MM.1S (cell line): ENCODE results near the gene STEAP4.

Experiments used
- DNase-seq: peaks from one replicate; pipeline ENCODE4 v3.0.0-alpha.2; 2015
- H2AFZ ChIP-seq: fragments of 300-600 bp; sonication (generic); 2 replicates; pipeline ENCODE4 v1.6.0; 2016; ENCODE audit warnings: antibody characterized with exemption, low read length
- H3F3A ChIP-seq: fragments of 300-600 bp; sonication (generic); 2 replicates; pipeline ENCODE4 v1.6.1; 2016; ENCODE audit warnings: mild to moderate bottlenecking, antibody characterized with exemption, low read length, moderate library complexity, mixed read lengths; ENCODE audit not compliant: insufficient read depth
- H3K27ac ChIP-seq: fragments of 300-600 bp; sonication (generic); 2 replicates; pipeline ENCODE4 v1.5.1; 2016; ENCODE audit warnings: mild to moderate bottlenecking, low read length
- H3K27me3 ChIP-seq: fragments of 300-600 bp; sonication (generic); replicated peaks from 2 replicates; pipeline ENCODE4 v1.6.0; 2016; ENCODE audit warnings: low read length; ENCODE audit not compliant: insufficient read depth
- H3K36me3 ChIP-seq: fragments of 300-600 bp; sonication (generic); replicated peaks from 2 replicates; pipeline ENCODE4 v1.6.1; 2016; ENCODE audit warnings: mild to moderate bottlenecking, low read length, mixed read lengths; ENCODE audit not compliant: insufficient read depth
- H3K4me1 ChIP-seq: fragments of 300-600 bp; sonication (generic); 2 replicates; pipeline ENCODE4 v1.6.1; 2016; ENCODE audit warnings: low read length, mixed read lengths
- H3K4me2 ChIP-seq: fragments of 300-600 bp; sonication (generic); 2 replicates; pipeline ENCODE4 v1.6.0; 2016; ENCODE audit warnings: low read depth, low read length
- H3K4me3 ChIP-seq: fragments of 300-600 bp; sonication (generic); 2 replicates; pipeline ENCODE4 v1.5.1; 2016; ENCODE audit warnings: low read length, mixed read lengths
- H3K79me2 ChIP-seq: fragments of 300-600 bp; sonication (generic); 2 replicates; pipeline ENCODE4 v1.6.1; 2016; ENCODE audit warnings: mixed run types, low read length, mixed read lengths
- H3K9ac ChIP-seq: fragments of 300-600 bp; sonication (generic); 2 replicates; pipeline ENCODE4 v1.6.1; 2016; ENCODE audit warnings: low read length, mixed read lengths
- H3K9me2 ChIP-seq: fragments of 300-600 bp; sonication (generic); replicated peaks from 2 replicates; pipeline ENCODE4 v1.6.1; 2016; ENCODE audit warnings: mild to moderate bottlenecking, low read length, mixed read lengths; ENCODE audit not compliant: insufficient read depth
- H3K9me3 ChIP-seq: fragments of 300-600 bp; sonication (generic); replicated peaks from 2 replicates; pipeline ENCODE4 v1.6.1; 2016; ENCODE audit warnings: mild to moderate bottlenecking, low read length, mixed read lengths; ENCODE audit not compliant: insufficient read depth
- H4K20me1 ChIP-seq: fragments of 300-600 bp; sonication (generic); 2 replicates; pipeline ENCODE4 v1.6.1; 2016; ENCODE audit warnings: mild to moderate bottlenecking, low read length, moderate library complexity, mixed read lengths; ENCODE audit not compliant: insufficient read depth
- EZH2 ChIP-seq: fragments of 300-600 bp; sonication (generic); optimal IDR thresholded peaks from 2 replicates; pipeline ENCODE3; 2017; ENCODE audit warnings: low read depth, mild to moderate bottlenecking, antibody characterized with exemption, low read length, mixed read lengths
- EZH2phosphoT487 ChIP-seq: fragments of 300-600 bp; sonication (generic); IDR thresholded peaks from 2 replicates; pipeline ENCODE4 v1.6.1; 2018; ENCODE audit warnings: antibody characterized with exemption, low read length
- TF ChIP-seq, protein P1 (sequence below): fragments of 300-600 bp; sonication (generic); IDR thresholded peaks from 2 replicates; pipeline ENCODE4 v1.5.1; 2016; ENCODE audit warnings: antibody characterized with exemption, low read length, mixed read lengths

STEAP4 gene

DNA sequence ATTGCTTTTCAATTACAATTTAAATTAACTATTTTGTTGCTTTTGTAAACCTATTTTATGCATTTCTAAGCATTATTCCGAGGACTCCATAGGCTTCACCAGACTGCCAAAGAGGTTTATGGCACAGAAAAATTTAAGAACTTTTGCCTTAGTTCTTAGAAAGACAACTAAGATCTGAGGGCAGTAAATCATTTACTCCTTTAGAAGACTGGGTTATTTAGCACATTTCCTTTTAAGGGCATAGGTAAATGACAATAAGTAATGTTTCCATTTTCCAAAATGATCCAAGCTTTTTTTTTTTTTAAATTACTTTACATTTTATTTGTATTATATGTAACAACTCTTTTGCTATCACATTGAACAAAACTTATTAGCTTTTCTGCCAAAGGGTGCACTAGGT, 15.0 kb upstream of the STEAP4 start:
- Histone ChIP-seq H2AFZ (no peak overlapping the region), H3K27ac (no peak overlapping the region), H3K9me2 (no peaks in the 10 kb centered on the region), H3K4me2 (no peak overlapping the region), H3K4me1 (no peaks in the 10 kb centered on the region), H3K79me2 (no peaks in the 10 kb centered on the region), H3K9me3 (no peaks in the 10 kb centered on the region), H3F3A (no peaks in the 10 kb centered on the region), H4K20me1 (no peaks in the 10 kb centered on the region), H3K9ac (no peak overlapping the region), H3K27me3 (no peaks in the 10 kb centered on the region), H3K4me3 (no peak overlapping the region), H3K36me3 (no peaks in the 10 kb centered on the region)
- no peak for DNase-seq
- TF ChIP-seq, protein P1, sequence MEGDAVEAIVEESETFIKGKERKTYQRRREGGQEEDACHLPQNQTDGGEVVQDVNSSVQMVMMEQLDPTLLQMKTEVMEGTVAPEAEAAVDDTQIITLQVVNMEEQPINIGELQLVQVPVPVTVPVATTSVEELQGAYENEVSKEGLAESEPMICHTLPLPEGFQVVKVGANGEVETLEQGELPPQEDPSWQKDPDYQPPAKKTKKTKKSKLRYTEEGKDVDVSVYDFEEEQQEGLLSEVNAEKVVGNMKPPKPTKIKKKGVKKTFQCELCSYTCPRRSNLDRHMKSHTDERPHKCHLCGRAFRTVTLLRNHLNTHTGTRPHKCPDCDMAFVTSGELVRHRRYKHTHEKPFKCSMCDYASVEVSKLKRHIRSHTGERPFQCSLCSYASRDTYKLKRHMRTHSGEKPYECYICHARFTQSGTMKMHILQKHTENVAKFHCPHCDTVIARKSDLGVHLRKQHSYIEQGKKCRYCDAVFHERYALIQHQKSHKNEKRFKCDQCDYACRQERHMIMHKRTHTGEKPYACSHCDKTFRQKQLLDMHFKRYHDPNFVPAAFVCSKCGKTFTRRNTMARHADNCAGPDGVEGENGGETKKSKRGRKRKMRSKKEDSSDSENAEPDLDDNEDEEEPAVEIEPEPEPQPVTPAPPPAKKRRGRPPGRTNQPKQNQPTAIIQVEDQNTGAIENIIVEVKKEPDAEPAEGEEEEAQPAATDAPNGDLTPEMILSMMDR = no peak
- no peak for TF ChIP-seq EZH2
- TF ChIP-seq EZH2phosphoT487 = no peak

DNA sequence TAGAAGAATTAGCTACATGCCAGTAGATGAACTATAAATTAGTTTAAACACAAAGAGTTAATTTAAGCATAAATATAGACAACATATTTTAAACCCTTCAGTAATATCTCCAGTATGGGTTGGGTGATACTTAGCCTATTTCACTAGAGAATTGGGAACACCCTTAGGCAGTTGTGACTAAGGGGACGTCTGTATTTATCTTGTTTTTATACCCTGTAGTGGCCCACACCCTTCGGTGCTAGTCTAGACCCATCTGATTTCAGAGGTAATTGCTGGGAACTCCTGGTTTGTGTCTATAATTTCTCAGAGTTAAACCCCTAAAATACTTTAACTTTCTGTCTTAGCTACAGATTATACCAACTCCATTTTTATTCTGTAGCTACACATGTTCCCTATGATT, 11.5 kb upstream of the STEAP4 start:
- Histone ChIP-seq H4K20me1 (no peaks in the 10 kb centered on the region), H3K27ac (no peak overlapping the region), H3K36me3 (no peaks in the 10 kb centered on the region), H3K9ac (no peak overlapping the region), H3F3A (no peaks in the 10 kb centered on the region), H3K9me3 (no peaks in the 10 kb centered on the region), H3K4me1 (no peaks in the 10 kb centered on the region), H3K4me3 (no peak overlapping the region), H3K27me3 (no peaks in the 10 kb centered on the region), H2AFZ (no peak overlapping the region), H3K79me2 (no peaks in the 10 kb centered on the region), H3K4me2 (no peak overlapping the region), H3K9me2 (no peaks in the 10 kb centered on the region)
- TF ChIP-seq, protein P1 = no peak
- TF ChIP-seq EZH2phosphoT487 (no peak), EZH2 (no peak)
- DNase-seq = no peak

DNA sequence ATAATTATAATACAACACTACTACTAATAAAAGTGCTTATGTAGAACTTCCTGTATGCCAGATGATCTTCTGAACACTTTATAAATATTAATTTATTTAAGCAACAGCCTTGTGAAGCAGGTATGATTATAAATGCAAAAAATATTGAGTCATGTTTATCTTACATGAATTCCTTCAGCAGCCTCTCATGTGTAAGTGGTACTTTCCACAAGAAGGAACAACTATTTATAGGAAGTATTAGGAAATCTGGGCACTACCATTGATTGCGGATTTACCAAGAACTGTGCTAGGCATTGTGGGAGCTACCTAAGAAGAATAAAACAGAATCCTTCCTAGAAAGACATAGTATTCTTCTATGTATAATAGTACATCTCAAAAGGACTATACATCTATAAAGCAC, 10.7 kb upstream of the STEAP4 start:
- Histone ChIP-seq H3F3A (no peaks in the 10 kb centered on the region), H3K36me3 (no peaks in the 10 kb centered on the region), H3K79me2 (no peaks in the 10 kb centered on the region), H3K27ac (no peak overlapping the region), H3K9me2 (no peaks in the 10 kb centered on the region), H3K9ac (no peak overlapping the region), H2AFZ (no peak overlapping the region), H4K20me1 (no peaks in the 10 kb centered on the region), H3K4me2 (no peak overlapping the region), H3K27me3 (no peaks in the 10 kb centered on the region), H3K9me3 (no peaks in the 10 kb centered on the region), H3K4me3 (no peak overlapping the region), H3K4me1 (no peaks in the 10 kb centered on the region)
- no peak for TF ChIP-seq EZH2
- TF ChIP-seq, protein P1 = no peak
- no peak for TF ChIP-seq EZH2phosphoT487
- no peak for DNase-seq
